Mammary epithelial cell (primary cell): ENCODE measurements around the gene NTPCR.

ENCODE experiments used
- CTCF ChIP-seq, 2 donors: IDR thresholded peaks in 1 of 2; conservative IDR thresholded peaks in 1 of 2; 2 replicates each; pipeline ENCODE4 v1.5.1; 2011 to 2012; ENCODE audit warnings: inconsistent platforms in 2 of 2, low read length in 2 of 2, mild to moderate bottlenecking in 2 of 2, control low read depth in 1 of 2, low read depth in 1 of 2; ENCODE audit not compliant: insufficient read depth in 1 of 2; ENCODE audit errors: extremely low read depth in 1 of 2
- EZH2 ChIP-seq: IDR thresholded peaks from 2 replicates; pipeline ENCODE4 v1.6.1; 2012; ENCODE audit warnings: low read length, inconsistent platforms, borderline replicate concordance

GRCh38 chr1:233019778-233020325 lies 69.4 kb downstream of the NTPCR start:
- no peak for TF ChIP-seq CTCF (conservative IDR thresholded peaks at IDR 0.05 in 1 of 2, IDR thresholded peaks at IDR 0.05 in 1 of 2; ENCODE audit: extremely low read depth in 1 of 2, insufficient read depth in 1 of 2, low read depth in 1 of 2, low read length in 2 of 2)
- TF ChIP-seq EZH2 = no peak
